Astrocyte of the spinal cord (primary cell): ENCODE measurements around the gene MXRA7.

ENCODE experiments used
- DNase-seq: peaks from one replicate; pipeline ENCODE4 v3.0.0; 2011; ENCODE audit warnings: low read depth, low spot score
- H3K4me3 ChIP-seq: 2 replicates; pipeline ENCODE4 v1.5.1; 2011; ENCODE audit warnings: low read depth, mild to moderate bottlenecking, low read length, moderate library complexity
- CTCF ChIP-seq: IDR thresholded peaks from 2 replicates; pipeline ENCODE4 v1.5.1; 2012; ENCODE audit warnings: low read depth, mild to moderate bottlenecking, low read length, inconsistent platforms
- in situ Hi-C: cut with HindIII; loops from 2 replicates; pipeline ENCODE4 v1.10.0; 2017; ENCODE audit warnings: low sequenced_read_pairs

The MXRA7 gene

GRCh38 chr17:76720211-76720610, 9.4 kb upstream of the MXRA7 start:
- in situ Hi-C loops = no loop called here
- TF ChIP-seq CTCF = no peak
- no peak for DNase-seq
- H3K4me3 ChIP-seq = no peak overlapping the region

GRCh38 chr17:76718516-76718915, 7.8 kb upstream of the MXRA7 start:
- DNase-seq = no peak
- no peak for TF ChIP-seq CTCF
- in situ Hi-C loops = no loop called here
- H3K4me3 ChIP-seq = no peak overlapping the region

DNA sequence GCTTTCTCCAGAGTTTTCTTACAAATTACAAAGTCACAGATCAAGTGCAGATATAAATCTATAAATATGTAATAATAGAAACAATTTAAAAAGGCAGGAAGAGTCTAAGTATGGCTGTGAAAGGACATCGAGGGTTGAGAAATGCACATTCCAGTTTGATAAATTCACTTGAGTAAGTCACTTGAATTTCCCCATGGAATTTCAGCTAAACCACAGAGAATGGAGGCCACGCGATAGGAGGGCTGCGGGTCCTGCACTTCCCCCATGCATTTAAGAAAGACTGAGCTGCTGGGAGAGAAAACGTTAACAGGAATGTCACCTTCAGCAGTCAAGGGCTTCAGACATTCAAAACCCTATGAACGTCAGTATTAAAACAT, 6.1 kb upstream of the MXRA7 start:
- peak; percentile 89 for DNase-seq
- H3K4me3 ChIP-seq = no peak overlapping the region
- in situ Hi-C loops = no loop called here
- no peak for TF ChIP-seq CTCF

DNA sequence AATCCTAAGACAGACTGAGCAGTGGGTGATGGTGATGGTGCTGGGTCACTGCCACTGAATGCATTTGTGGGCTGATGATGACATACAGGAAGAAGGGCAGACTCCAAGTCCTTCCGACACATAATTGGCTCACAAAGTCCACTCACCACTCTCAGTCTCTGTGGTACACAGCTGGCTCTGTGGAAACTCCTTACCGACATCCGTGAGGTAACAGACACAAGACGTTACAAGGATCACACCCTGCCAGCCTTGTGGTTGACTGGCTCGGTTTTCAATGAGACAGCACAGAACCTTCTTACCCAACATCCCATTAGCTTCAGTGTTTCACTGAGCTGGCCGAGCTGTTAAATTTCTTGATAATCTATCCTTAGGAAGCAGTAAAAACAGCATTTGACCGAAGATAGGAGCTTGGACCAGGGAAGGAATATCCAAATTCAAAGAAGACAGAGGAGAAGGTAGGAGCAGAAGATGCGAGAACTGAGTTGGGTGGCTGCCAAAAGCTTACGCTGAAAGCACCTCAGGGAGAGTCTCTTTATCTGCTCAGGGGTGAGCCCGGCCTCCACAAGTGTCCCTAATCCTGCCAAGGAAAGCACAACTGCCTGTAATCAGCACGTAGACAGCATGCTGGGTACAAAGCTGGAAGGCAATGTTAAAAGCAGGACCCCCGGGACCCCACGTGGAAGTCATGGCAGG, 5.5 kb upstream of the MXRA7 start:
- TF ChIP-seq CTCF = no peak
- no peak overlapping the region for H3K4me3 ChIP-seq
- in situ Hi-C loops = no loop called here
- peak; percentile 98 for DNase-seq

DNA sequence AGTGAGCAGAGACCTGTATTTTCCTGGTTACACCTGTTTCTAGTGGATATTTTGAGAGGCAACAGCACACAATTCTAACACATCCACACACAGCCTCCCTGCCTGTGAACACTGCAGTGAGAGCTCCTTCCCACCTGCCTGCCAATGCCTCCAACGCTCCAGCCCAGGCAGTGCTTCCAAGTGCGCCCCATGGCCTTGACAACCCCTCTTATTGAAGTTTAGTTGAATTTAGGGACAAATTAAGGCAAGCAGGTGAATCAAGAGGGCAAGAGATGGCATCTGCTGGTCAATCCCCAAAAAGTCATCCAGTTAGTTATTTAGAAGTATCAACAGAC, 4.7 kb upstream of the MXRA7 start:
- in situ Hi-C loops = no loop called here
- no peak for DNase-seq
- no peak for TF ChIP-seq CTCF
- H3K4me3 ChIP-seq = no peak overlapping the region

DNA sequence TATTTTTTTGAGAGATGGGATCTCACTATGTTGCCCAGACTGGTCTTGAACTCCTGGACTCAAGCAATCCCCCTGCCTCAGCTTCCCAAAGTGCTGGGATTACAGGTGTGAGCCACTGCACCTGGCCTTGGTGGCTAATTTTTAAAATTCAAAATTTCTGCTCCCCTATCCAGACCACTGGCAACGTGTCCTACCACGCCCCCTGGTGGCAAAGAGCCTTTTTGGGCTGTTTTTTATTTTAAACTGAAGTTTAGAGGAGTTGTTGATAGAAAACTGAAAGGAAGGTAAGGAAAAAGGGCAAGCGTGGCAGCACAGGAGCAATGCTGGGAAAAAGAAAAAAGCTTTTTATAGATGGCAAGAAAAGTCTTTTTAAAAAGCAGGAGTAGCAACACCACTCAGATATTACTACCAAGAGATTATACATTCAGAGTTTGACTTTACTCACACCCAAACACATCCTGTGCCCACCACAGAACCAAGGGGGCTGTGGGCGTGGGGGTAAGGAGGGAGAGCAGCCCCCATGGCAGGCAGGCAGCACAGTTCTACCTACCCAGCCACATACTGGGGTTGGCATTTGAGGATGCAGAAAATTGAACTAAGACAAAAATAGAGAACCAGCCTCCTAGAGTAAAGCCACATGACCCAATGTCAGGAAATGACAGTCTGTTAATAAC, 4.2 kb upstream of the MXRA7 start:
- peak; percentile 67 for DNase-seq
- TF ChIP-seq CTCF = peak; percentile 82
- no peak overlapping the region for H3K4me3 ChIP-seq
- in situ Hi-C loops = no loop called here
